CD14-positive monocyte (primary cell): ENCODE data around the gene COMMD1. TPM values are rescaled to one million over a fixed set of nuclear protein-coding genes. Genes with fewer than 3 reads are reported as not detected.

Experiments used
- DNase-seq, 3 donors: peaks; one replicate each; pipeline ENCODE4 v3.0.0-alpha.2; 2011 to 2022
- H2AFZ ChIP-seq: 2 replicates; pipeline ENCODE4 v1.6.0; 2012; ENCODE audit warnings: mild to moderate bottlenecking, low read depth, low read length, inconsistent platforms; ENCODE audit not compliant: insufficient read depth, poor library complexity, severe bottlenecking
- H3K27ac ChIP-seq, 2 donors: 1 replicate in 1 of 2; 2 replicates in 1 of 2; pipeline ENCODE4 v1.5.1; 2012 to 2013; ENCODE audit warnings: low read length in 2 of 2, control low read depth in 1 of 2, inconsistent platforms in 1 of 2, low read depth in 1 of 2, mild to moderate bottlenecking in 1 of 2
- H3K27me3 ChIP-seq, 2 donors: one replicate each; pipeline versions ENCODE4 v1.6.0 to v1.6.1; 2011 to 2013; ENCODE audit warnings: low read length in 2 of 2; ENCODE audit not compliant: control insufficient read depth in 2 of 2, insufficient read depth in 2 of 2
- H3K36me3 ChIP-seq, 2 donors: replicated peaks in 1 of 2; 1 replicate in 1 of 2; 2 replicates in 1 of 2; pipeline versions ENCODE4 v1.5.1 to v1.6.1; 2012 to 2013; ENCODE audit warnings: low read length in 2 of 2, control low read depth in 1 of 2, inconsistent platforms in 1 of 2, mild to moderate bottlenecking in 1 of 2; ENCODE audit not compliant: insufficient read depth in 2 of 2, control insufficient read depth in 1 of 2
- H3K4me1 ChIP-seq, 2 donors: 1 replicate in 1 of 2; 2 replicates in 1 of 2; pipeline versions ENCODE4 v1.5.1 to v1.6.1; 2012 to 2013; ENCODE audit warnings: low read length in 2 of 2, control low read depth in 1 of 2, inconsistent platforms in 1 of 2, mild to moderate bottlenecking in 1 of 2, moderate library complexity in 1 of 2; ENCODE audit not compliant: insufficient read depth in 2 of 2, control insufficient read depth in 1 of 2
- H3K4me2 ChIP-seq: replicated peaks from 2 replicates; pipeline ENCODE3; 2012; ENCODE audit warnings: low read length, moderate library complexity, mild to moderate bottlenecking; ENCODE audit not compliant: poor library complexity, severe bottlenecking; ENCODE audit errors: extremely low read depth
- H3K4me3 ChIP-seq, 3 experiments: fragments of 200-600 bp in 1 of 3; sonication (generic) in 1 of 3; replicated peaks in 1 of 3; 1 replicate in 2 of 3; 2 replicates in 1 of 3; pipeline ENCODE4 v1.5.1; 2011 to 2013; ENCODE audit warnings: low read length in 3 of 3, mild to moderate bottlenecking in 3 of 3, control low read depth in 2 of 3, low read depth in 2 of 3, inconsistent platforms in 1 of 3, moderate library complexity in 1 of 3
- H3K79me2 ChIP-seq: 2 replicates; pipeline ENCODE4 v1.6.0; 2012; ENCODE audit warnings: mild to moderate bottlenecking, control low read depth, inconsistent platforms, low read length, moderate library complexity; ENCODE audit not compliant: insufficient read depth
- H3K9ac ChIP-seq: 2 replicates; pipeline ENCODE4 v1.6.0; 2017; ENCODE audit warnings: low read length, mild to moderate bottlenecking; ENCODE audit not compliant: insufficient read depth, poor library complexity, severe bottlenecking
- H3K9me3 ChIP-seq, 2 donors: replicated peaks in 1 of 2; 1 replicate in 1 of 2; 2 replicates in 1 of 2; pipeline versions ENCODE4 v1.5.1 to v1.6.1; 2012 to 2013; ENCODE audit warnings: low read length in 2 of 2, control low read depth in 1 of 2; ENCODE audit not compliant: control insufficient read depth in 1 of 2, insufficient read depth in 1 of 2
- H4K20me1 ChIP-seq: 2 replicates; pipeline ENCODE4 v1.6.0; 2012; ENCODE audit warnings: mild to moderate bottlenecking, low read length, control low read depth, moderate library complexity; ENCODE audit not compliant: insufficient read depth
- H3K27ac Mint-ChIP-seq, 7 donors: one replicate each; pipeline ENCODE4 v1.8.0; 2020; ENCODE audit warnings: mild to moderate bottlenecking in 7 of 7, mixed read lengths in 7 of 7, moderate library complexity in 6 of 7, inconsistent platforms in 2 of 7
- H3K27me3 Mint-ChIP-seq, 3 donors: one replicate each; pipeline ENCODE4 v1.8.0; 2021 to 2022; ENCODE audit warnings: low read depth in 3 of 3, mild to moderate bottlenecking in 3 of 3, mixed read lengths in 3 of 3, moderate library complexity in 3 of 3, inconsistent platforms in 1 of 3
- H3K36me3 Mint-ChIP-seq, 2 donors: one replicate each; pipeline ENCODE4 v1.8.0; 2020; ENCODE audit warnings: mixed read lengths in 2 of 2, inconsistent platforms in 1 of 2, mild to moderate bottlenecking in 1 of 2
- H3K4me1 Mint-ChIP-seq: one replicate; pipeline ENCODE4 v1.8.0; 2020; ENCODE audit warnings: mild to moderate bottlenecking, mixed read lengths
- H3K4me3 Mint-ChIP-seq, 2 donors: one replicate each; pipeline ENCODE4 v1.8.0; 2020; ENCODE audit warnings: mild to moderate bottlenecking in 2 of 2, mixed read lengths in 2 of 2, moderate library complexity in 1 of 2
- H3K9me3 Mint-ChIP-seq, 7 donors: one replicate each; pipeline ENCODE4 v1.8.0; 2020 to 2022; ENCODE audit warnings: mixed read lengths in 7 of 7, mild to moderate bottlenecking in 6 of 7, moderate library complexity in 6 of 7, inconsistent platforms in 2 of 7
- WGBS: methylation state at CpG from one replicate; pipeline ENCODE4 v1.1.5; 2013; ENCODE audit warnings: missing lambda C conversion rate; ENCODE audit not compliant: insufficient coverage; 5-methylcytosine and 5-hydroxymethylcytosine counted together
- intact Hi-C, 2 donors: fragments of 100-400 bp; cut with micrococcal nuclease; formaldehyde crosslinking; loops; one replicate each; pipeline versions ENCODE4 v1.15.0 to v1.15.1; 2023
- polyA plus RNA-seq, 3 donors: library from polyadenylated mRNA; depleted of rRNA in 1 of 3; unstranded in 2 of 3; stranded (reverse) in 1 of 3; fragments of 300-500 nt in 2 of 3; fragments of >200 nt in 1 of 3; fragmentation: Illumina TruSeq in 2 of 3; gene quantifications; 1 replicate in 2 of 3; 2 replicates in 1 of 3; pipeline ENCODE4 v1.2.3, GENCODE V29; 2012 to 2021
- TF ChIP-seq, protein P1 (sequence below): fragments of 200-600 bp; IDR thresholded peaks from one replicate; pipeline ENCODE4 v1.8.0; 2022; ENCODE audit warnings: antibody characterized with exemption, mild to moderate bottlenecking

Gene COMMD1
- polyA plus RNA-seq, 3 donors: 25.2 to 82.1 (median 70.7) TPM

DNA sequence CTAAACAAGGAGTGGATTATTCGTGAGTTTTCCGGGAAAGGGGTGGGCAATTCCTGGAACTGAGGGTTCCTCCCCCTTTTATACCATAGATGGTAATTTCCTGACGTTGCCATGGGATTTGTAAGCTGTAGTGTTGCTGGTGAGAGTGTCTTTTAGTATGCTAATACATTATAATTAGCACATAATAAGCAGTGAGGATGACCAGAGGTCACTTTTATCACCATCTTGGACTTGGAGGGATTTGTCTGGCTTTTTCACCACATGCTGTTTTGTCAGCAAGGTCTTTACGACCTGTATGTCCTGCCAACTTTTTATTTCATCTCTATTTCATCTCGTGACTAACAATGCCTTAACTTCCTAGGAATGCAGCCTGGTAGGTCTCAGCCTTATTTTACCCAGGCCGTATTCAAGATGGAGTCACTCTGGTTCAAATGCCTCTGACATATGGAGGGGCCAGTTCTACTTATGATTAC, 165.7 kb downstream of the COMMD1 start:
- no peak overlapping the region for H3K27ac ChIP-seq
- H3K27me3 ChIP-seq: no peaks in the 10 kb centered on the region
- no peaks in the 10 kb centered on the region for H3K79me2 ChIP-seq
- Mint-ChIP-seq H3K36me3 (peaks cover 9 to 19% of the 10 kb centered on the region in 2 donors), H3K27ac (no peak overlapping the region), H3K4me1 (peaks cover 2% of the 10 kb centered on the region), H3K4me3 (no peak overlapping the region), H3K27me3 (peaks cover 0 to 3% (median 0%) of the 10 kb centered on the region in 3 donors), H3K9me3 (peaks cover 9 to 19% (median 16%) of the 10 kb centered on the region in 7 donors)
- H3K36me3 ChIP-seq: peaks cover 0 to 10% of the 10 kb centered on the region in 2 donors
- no peaks in the 10 kb centered on the region for H3K4me1 ChIP-seq
- H3K4me3 ChIP-seq: no peak overlapping the region
- no peak overlapping the region for H3K9ac ChIP-seq
- peaks cover 9 to 14% of the 10 kb centered on the region in 2 donors for H3K9me3 ChIP-seq
- no peak overlapping the region for H2AFZ ChIP-seq
- 100% methylated on average over 1 of the region's 6 CpGs for WGBS
- intact Hi-C loops: no loop called here
- no peak overlapping the region for H3K4me2 ChIP-seq
- TF ChIP-seq, protein P1, sequence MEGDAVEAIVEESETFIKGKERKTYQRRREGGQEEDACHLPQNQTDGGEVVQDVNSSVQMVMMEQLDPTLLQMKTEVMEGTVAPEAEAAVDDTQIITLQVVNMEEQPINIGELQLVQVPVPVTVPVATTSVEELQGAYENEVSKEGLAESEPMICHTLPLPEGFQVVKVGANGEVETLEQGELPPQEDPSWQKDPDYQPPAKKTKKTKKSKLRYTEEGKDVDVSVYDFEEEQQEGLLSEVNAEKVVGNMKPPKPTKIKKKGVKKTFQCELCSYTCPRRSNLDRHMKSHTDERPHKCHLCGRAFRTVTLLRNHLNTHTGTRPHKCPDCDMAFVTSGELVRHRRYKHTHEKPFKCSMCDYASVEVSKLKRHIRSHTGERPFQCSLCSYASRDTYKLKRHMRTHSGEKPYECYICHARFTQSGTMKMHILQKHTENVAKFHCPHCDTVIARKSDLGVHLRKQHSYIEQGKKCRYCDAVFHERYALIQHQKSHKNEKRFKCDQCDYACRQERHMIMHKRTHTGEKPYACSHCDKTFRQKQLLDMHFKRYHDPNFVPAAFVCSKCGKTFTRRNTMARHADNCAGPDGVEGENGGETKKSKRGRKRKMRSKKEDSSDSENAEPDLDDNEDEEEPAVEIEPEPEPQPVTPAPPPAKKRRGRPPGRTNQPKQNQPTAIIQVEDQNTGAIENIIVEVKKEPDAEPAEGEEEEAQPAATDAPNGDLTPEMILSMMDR: no peak
- DNase-seq: no peak
- no peaks in the 10 kb centered on the region for H4K20me1 ChIP-seq

DNA sequence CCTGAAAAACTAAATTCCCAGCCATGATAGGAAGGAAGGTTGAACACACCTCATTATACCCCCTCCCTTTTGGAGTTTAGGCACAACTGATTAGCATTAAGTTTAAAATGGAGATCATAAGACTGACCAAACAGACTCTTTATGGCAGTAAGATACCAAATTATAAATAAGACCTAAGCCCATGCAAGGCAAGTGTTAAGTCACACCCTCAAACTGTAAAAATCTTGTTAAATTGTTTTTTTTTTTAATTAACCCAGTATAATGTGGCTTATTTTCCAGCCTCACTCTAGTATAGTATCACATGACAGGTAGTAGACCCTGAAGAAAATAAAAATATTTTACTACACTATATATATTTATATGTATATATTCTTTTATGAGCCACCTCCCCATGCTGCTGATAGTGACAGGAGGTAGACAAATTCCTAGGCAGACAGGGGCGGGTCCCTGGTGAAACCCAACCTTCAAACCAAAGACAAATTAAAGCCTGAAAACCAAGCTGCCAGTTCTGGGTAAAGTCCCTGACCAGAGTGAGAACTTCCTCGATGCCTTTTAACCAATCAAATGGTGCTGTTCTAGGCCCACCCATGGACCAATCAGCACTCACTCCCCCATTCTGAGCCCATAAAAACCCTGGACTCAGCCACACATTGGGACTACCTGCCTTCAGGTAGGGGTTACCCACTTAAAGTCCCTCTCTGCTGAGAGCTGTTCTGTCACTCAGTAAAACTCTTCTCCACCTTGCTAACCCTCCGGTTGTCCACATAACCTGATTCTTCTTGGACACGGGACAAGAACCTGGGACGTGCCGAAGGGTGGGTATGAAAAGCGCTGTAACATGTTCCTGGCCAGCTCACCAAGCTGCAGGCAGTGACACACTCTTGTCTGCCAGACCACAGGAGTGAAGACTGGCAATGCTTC, 166.5 kb downstream of the COMMD1 start:
- no peak for DNase-seq
- no peak overlapping the region for H3K27ac Mint-ChIP-seq
- H2AFZ ChIP-seq: no peak overlapping the region

More for the DNA sequence above, 166.5 kb downstream of the COMMD1 start:
- H3K4me1 ChIP-seq: no peaks in the 10 kb centered on the region
- intact Hi-C loops: no loop called here
- H3K9ac ChIP-seq: no peak overlapping the region
- H3K79me2 ChIP-seq: no peaks in the 10 kb centered on the region
- WGBS: 98% methylated on average over 6 of the region's 7 CpGs
- TF ChIP-seq, protein P1: no peak
- no peak overlapping the region for H3K4me2 ChIP-seq
- H3K36me3 Mint-ChIP-seq: peaks cover 9 to 17% of the 10 kb centered on the region in 2 donors
- no peak overlapping the region for H3K4me3 ChIP-seq
- no peaks in the 10 kb centered on the region for H3K27me3 ChIP-seq
- peaks cover 0 to 10% of the 10 kb centered on the region in 2 donors for H3K36me3 ChIP-seq
- H3K9me3 Mint-ChIP-seq: peaks cover 9 to 19% (median 12%) of the 10 kb centered on the region in 7 donors
- H3K4me1 Mint-ChIP-seq: peaks cover 2% of the 10 kb centered on the region
- H3K4me3 Mint-ChIP-seq: no peak overlapping the region
- H3K27ac ChIP-seq: no peak overlapping the region
- peaks cover 0 to 3% (median 0%) of the 10 kb centered on the region in 3 donors for H3K27me3 Mint-ChIP-seq
- no peaks in the 10 kb centered on the region for H4K20me1 ChIP-seq
- H3K9me3 ChIP-seq: peaks cover 9 to 14% of the 10 kb centered on the region in 2 donors
